ENCODE results near the gene OVAAL.
"Not testable (repeated sequence)": the region's sequence is repeated elsewhere in the genome, so short reads cannot be mapped to it uniquely, and the experiment has no call there.

The OVAAL gene

DNA sequence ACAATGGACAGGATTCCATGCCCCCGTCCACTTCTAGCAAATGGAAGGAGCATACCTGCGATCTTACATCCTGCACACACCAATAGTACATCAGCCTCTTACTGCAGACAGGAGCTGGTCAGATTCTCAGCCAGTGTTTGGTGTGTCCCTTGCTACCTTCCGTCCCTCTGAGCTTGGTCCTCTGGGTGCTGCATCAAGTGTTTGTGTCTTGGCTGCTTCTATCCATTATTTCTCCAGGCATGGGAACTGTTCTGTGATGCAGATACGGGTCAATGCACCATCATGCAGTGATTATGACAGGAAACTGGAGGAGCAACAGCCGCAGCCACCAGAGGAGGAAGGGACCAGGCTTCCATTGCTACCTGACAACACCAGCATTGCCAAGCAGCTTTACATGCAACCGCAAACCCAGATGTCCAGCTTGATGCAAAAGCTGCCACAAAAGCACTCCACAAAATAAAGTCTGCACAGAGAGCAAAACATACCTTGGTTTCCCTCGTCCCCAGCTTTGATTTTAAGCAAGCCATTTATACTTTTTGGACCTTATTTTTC, 21.9 kb upstream of the OVAAL start:
- Histone ChIP-seq H3K9me3 (ENCODE audit: control insufficient read depth, low read length) (no peaks in the 10 kb centered on the region), H3K4me3 (ENCODE audit: insufficient read depth, low read depth, low read length, poor library complexity, severe bottlenecking) (no peak overlapping the region), H3K27ac (ENCODE audit: insufficient read depth, low read length, poor library complexity, severe bottlenecking) (no peak overlapping the region), H3K36me3 (ENCODE audit: control insufficient read depth, insufficient read depth, low read length) (no peaks in the 10 kb centered on the region), H3K4me1 (ENCODE audit: control insufficient read depth, insufficient read depth, low read length, poor library complexity, severe bottlenecking) (no peaks in the 10 kb centered on the region), H3K27me3 (replicated peaks; ENCODE audit: control insufficient read depth, insufficient read depth, low read length, poor library complexity, severe bottlenecking) (no peaks in the 10 kb centered on the region)
- no peak for DNase-seq

DNA sequence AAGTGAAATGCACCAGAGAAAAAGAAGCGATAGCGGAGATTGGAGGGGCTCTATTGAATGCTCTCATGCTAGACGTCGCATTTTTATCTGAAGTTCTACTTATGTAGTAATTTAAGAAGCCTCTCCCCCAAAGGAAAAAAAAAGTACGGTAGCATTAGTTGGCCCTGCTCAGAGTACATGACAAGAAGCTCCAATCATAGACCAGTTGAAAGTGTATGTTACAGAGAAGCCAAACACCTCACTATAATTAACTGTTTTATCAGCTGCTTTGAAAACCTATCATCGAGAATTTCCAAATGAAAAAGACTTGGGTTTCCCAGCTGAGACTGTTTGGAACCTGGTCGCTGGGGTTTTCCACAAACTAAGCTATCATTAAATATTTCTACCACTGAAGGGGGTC, 19.6 kb upstream of the OVAAL start:
- Histone ChIP-seq H3K9me3 (ENCODE audit: control insufficient read depth, low read length) (no peaks in the 10 kb centered on the region), H3K27me3 (replicated peaks; ENCODE audit: control insufficient read depth, insufficient read depth, low read length, poor library complexity, severe bottlenecking) (no peaks in the 10 kb centered on the region), H3K36me3 (ENCODE audit: control insufficient read depth, insufficient read depth, low read length) (no peaks in the 10 kb centered on the region), H3K27ac (ENCODE audit: insufficient read depth, low read length, poor library complexity, severe bottlenecking) (no peak overlapping the region), H3K4me1 (ENCODE audit: control insufficient read depth, insufficient read depth, low read length, poor library complexity, severe bottlenecking) (no peaks in the 10 kb centered on the region), H3K4me3 (ENCODE audit: insufficient read depth, low read depth, low read length, poor library complexity, severe bottlenecking) (no peak overlapping the region)
- DNase-seq: no peak

DNA sequence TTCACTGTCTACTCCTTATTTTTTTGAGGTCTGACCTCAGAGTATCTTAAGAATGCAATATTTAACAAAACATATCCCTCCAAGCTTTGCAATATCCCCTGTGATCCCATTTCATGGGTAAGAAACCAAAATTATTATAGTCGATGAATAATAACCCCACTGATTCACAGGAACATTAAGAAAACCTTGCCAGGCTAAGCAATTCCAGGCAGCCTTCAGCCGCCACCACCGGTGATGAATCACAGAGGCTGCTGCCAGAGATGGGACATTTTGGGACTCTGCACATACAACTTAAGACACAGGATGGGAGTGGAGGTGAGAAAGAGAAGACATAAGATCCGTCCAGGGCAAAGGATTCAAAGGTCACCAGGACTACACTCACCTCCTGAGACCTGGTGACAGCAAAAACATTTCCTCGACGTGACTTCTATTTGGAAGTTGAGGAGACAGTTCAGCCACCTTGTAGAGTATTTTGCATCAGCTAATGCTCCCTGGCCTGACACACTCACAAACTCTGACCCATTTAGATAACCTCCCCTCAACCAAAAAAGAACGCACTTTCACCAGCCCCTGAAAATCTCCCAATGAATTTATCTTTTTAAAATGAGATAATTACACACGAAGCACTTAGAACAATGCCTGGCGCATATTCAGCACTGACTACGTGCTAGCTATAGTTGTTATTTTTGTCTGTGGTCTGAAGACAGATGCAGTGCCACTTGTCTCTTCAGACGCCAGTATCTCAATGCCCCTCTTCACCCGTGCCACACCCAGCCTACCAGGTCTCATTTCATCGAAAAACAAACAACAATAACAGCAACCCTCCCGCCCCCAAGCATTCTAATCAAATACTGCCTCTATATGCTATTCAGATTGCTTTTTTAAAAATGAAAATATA, 17.8 kb upstream of the OVAAL start:
- Histone ChIP-seq H3K36me3 (ENCODE audit: control insufficient read depth, insufficient read depth, low read length) (no peaks in the 10 kb centered on the region), H3K4me1 (ENCODE audit: control insufficient read depth, insufficient read depth, low read length, poor library complexity, severe bottlenecking) (no peaks in the 10 kb centered on the region), H3K27ac (ENCODE audit: insufficient read depth, low read length, poor library complexity, severe bottlenecking) (no peak overlapping the region), H3K4me3 (ENCODE audit: insufficient read depth, low read depth, low read length, poor library complexity, severe bottlenecking) (no peak overlapping the region), H3K9me3 (ENCODE audit: control insufficient read depth, low read length) (no peaks in the 10 kb centered on the region), H3K27me3 (replicated peaks; ENCODE audit: control insufficient read depth, insufficient read depth, low read length, poor library complexity, severe bottlenecking) (no peaks in the 10 kb centered on the region)
- DNase-seq: no peak

DNA sequence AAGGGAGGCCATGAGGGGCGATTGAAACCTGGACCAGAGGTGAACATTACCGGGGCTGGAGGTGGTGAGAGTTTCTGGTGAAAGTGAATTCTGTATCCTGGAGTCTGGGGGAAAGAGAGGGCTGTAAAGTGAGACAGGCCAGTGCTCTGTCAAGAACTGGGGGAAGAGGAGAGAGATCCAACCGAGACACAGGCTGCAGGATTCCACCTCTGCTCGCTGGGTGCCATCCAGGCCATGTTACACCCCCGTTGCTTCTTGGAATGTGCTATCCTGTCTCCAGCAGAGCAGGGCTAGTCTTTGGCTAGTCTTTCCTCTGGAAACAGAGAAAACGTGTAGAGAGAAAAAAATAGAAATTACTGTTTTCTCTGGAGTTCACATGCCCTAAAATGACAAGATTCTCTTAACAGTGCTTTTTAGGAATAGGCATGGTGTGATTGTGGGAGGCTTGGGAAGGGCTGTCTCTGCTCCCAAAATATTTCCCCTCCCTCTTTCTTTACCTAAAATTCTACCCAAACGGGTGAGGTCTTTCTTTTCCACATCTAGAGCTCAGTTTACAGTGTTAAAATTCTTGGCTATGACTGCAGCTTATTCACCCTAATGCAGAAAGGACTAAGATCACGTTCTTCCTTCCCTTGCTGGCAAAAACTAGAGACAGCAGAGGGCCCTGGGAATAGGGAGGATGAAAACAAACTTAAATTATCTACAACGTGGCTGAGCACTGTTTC, 16.5 kb upstream of the OVAAL start:
- no peak for DNase-seq

DNA sequence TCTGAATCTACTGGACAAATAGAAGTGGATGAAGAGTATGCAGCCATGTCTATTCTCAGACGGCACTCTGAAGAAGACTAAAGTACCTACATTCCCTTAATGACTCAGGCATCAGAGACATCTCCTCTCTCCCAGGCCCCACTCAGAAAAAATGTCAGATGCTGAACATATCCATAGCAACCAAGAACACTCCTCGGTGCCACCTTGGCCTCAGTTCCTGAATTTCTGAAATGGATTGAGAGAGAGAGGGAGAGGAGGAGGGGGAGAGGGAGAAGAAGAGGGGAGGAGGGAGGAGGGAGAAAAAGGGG, 16.0 kb upstream of the OVAAL start:
- Histone ChIP-seq H3K4me1 (ENCODE audit: control insufficient read depth, insufficient read depth, low read length, poor library complexity, severe bottlenecking) (no peaks in the 10 kb centered on the region), H3K36me3 (ENCODE audit: control insufficient read depth, insufficient read depth, low read length) (no peaks in the 10 kb centered on the region), H3K27ac (ENCODE audit: insufficient read depth, low read length, poor library complexity, severe bottlenecking) (no peak overlapping the region), H3K4me3 (ENCODE audit: insufficient read depth, low read depth, low read length, poor library complexity, severe bottlenecking) (no peak overlapping the region), H3K27me3 (replicated peaks; ENCODE audit: control insufficient read depth, insufficient read depth, low read length, poor library complexity, severe bottlenecking) (no peaks in the 10 kb centered on the region), H3K9me3 (ENCODE audit: control insufficient read depth, low read length) (no peaks in the 10 kb centered on the region)
- no peak for DNase-seq

More for the DNA sequence above, 16.5 kb upstream of the OVAAL start:
- Histone ChIP-seq H3K9me3 (ENCODE audit: control insufficient read depth, low read length) (no peaks in the 10 kb centered on the region), H3K27me3 (replicated peaks; ENCODE audit: control insufficient read depth, insufficient read depth, low read length, poor library complexity, severe bottlenecking) (no peaks in the 10 kb centered on the region), H3K4me3 (ENCODE audit: insufficient read depth, low read depth, low read length, poor library complexity, severe bottlenecking) (no peak overlapping the region), H3K27ac (ENCODE audit: insufficient read depth, low read length, poor library complexity, severe bottlenecking) (no peak overlapping the region), H3K36me3 (ENCODE audit: control insufficient read depth, insufficient read depth, low read length) (no peaks in the 10 kb centered on the region), H3K4me1 (ENCODE audit: control insufficient read depth, insufficient read depth, low read length, poor library complexity, severe bottlenecking) (no peaks in the 10 kb centered on the region)

DNA sequence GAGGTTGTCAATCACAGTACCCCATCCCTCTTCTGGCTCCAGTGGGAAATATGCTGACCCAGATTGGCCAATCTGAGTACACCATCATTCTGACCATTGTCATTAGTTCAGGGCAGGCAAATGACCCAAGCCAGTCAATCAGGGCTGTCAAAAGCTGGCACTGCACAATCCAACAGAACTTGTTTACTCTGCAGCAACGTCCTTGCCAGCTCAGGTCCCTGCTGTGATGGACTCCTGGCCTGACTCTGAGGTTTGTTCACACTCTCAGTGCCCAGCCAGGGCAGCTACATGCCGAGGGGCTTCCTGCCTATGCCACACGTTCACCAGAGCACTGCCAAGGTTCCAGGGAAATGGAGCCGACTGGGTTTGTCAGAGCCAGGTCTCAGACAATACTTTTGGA, 14.7 kb upstream of the OVAAL start:
- Histone ChIP-seq H3K4me3 (ENCODE audit: insufficient read depth, low read depth, low read length, poor library complexity, severe bottlenecking) (no peak overlapping the region), H3K27me3 (replicated peaks; ENCODE audit: control insufficient read depth, insufficient read depth, low read length, poor library complexity, severe bottlenecking) (no peaks in the 10 kb centered on the region), H3K4me1 (ENCODE audit: control insufficient read depth, insufficient read depth, low read length, poor library complexity, severe bottlenecking) (no peaks in the 10 kb centered on the region), H3K27ac (ENCODE audit: insufficient read depth, low read length, poor library complexity, severe bottlenecking) (no peak overlapping the region), H3K36me3 (ENCODE audit: control insufficient read depth, insufficient read depth, low read length) (no peaks in the 10 kb centered on the region), H3K9me3 (ENCODE audit: control insufficient read depth, low read length) (no peaks in the 10 kb centered on the region)
- no peak for DNase-seq

DNA sequence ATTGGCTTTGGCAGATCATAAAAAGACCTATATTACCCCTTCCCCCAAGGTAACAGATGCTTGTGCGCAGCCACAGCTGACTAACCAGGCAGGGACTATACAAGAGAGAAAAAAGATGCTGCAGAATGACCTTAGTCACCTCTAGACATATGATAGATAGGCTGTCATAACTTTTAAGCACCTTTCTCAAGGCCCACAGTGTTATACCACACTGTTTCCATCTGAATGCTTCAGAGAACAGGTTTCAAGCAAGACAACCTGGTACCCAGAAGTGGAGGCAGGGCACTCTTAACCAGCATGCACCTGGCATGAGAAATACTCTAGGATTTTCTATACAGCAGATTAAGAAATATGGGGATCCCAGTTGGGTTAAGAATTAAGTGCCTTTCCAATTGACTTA, 12.8 kb upstream of the OVAAL start:
- no peaks in the 10 kb centered on the region for H3K36me3 ChIP-seq (ENCODE audit: control insufficient read depth, insufficient read depth, low read length)
- no peak overlapping the region for H3K27ac ChIP-seq (ENCODE audit: insufficient read depth, low read length, poor library complexity, severe bottlenecking)
- no peak overlapping the region for H3K4me3 ChIP-seq (ENCODE audit: insufficient read depth, low read depth, low read length, poor library complexity, severe bottlenecking)
- H3K9me3 ChIP-seq (ENCODE audit: control insufficient read depth, low read length): no peaks in the 10 kb centered on the region
- no peak for DNase-seq
- no peaks in the 10 kb centered on the region for H3K27me3 ChIP-seq (replicated peaks; ENCODE audit: control insufficient read depth, insufficient read depth, low read length, poor library complexity, severe bottlenecking)
- H3K4me1 ChIP-seq (ENCODE audit: control insufficient read depth, insufficient read depth, low read length, poor library complexity, severe bottlenecking): no peaks in the 10 kb centered on the region

DNA sequence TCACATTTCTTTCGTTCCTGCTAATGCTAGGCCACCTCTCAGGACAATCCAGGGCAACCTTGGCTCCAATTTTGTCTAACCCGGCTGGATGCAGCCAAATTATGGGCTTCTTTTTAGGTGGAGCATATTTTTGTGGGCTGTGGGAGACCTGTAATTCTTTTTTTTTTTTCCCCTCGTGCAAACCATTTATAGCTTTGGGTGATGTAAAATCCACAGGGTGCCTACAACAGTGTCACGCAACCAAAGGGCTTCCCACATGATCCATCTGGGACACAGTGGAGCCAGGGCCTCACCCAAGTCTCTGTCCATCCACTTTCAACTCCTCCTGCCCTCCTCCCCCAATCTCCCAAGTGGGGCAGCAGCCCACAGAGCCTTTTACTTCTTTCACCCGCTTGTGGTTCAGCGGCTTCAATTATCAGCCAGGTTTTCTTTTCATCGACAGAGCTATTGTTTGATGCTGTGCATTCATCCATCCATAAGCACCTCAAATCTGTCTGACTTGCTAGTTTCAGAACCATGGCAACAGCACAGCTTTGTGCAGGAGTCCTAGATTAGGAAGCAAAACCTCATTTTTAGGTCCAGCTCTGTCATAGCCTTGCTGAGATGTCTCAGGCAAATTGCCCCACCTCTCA, 10.0 kb upstream of the OVAAL start:
- H3K36me3 ChIP-seq (ENCODE audit: control insufficient read depth, insufficient read depth, low read length): no peaks in the 10 kb centered on the region
- H3K27ac ChIP-seq (ENCODE audit: insufficient read depth, low read length, poor library complexity, severe bottlenecking): no peak overlapping the region
- no peaks in the 10 kb centered on the region for H3K4me1 ChIP-seq (ENCODE audit: control insufficient read depth, insufficient read depth, low read length, poor library complexity, severe bottlenecking)
- H3K4me3 ChIP-seq (ENCODE audit: insufficient read depth, low read depth, low read length, poor library complexity, severe bottlenecking): no peak overlapping the region
- no peak for DNase-seq
- H3K9me3 ChIP-seq (ENCODE audit: control insufficient read depth, low read length): no peaks in the 10 kb centered on the region
- no peaks in the 10 kb centered on the region for H3K27me3 ChIP-seq (replicated peaks; ENCODE audit: control insufficient read depth, insufficient read depth, low read length, poor library complexity, severe bottlenecking)

DNA sequence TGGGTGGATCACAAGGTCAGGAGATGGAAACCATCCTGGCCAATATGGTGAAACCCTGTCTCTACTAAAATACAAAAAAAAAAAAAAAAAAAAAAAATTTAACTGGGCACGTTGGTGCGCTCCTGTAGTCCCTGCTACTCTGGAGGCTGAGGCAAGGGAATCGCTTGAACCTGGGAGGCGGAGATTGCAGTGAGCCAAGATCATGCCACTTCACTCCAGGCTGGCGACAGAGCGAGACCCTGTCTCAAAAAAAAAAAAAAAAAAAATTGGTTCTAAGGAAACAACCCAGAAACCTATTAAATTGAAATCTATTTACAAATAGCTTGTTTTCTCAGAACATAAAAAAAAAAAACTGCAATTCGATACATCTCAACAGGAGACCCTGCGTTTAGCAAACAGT, 9.0 kb upstream of the OVAAL start:
- H3K4me1 ChIP-seq (ENCODE audit: control insufficient read depth, insufficient read depth, low read length, poor library complexity, severe bottlenecking); DNase-seq; H3K36me3 ChIP-seq (ENCODE audit: control insufficient read depth, insufficient read depth, low read length); H3K27me3 ChIP-seq (replicated peaks; ENCODE audit: control insufficient read depth, insufficient read depth, low read length, poor library complexity, severe bottlenecking); H3K9me3 ChIP-seq (ENCODE audit: control insufficient read depth, low read length); H3K4me3 ChIP-seq (ENCODE audit: insufficient read depth, low read depth, low read length, poor library complexity, severe bottlenecking); H3K27ac ChIP-seq (ENCODE audit: insufficient read depth, low read length, poor library complexity, severe bottlenecking): not testable (repeated sequence)

DNA sequence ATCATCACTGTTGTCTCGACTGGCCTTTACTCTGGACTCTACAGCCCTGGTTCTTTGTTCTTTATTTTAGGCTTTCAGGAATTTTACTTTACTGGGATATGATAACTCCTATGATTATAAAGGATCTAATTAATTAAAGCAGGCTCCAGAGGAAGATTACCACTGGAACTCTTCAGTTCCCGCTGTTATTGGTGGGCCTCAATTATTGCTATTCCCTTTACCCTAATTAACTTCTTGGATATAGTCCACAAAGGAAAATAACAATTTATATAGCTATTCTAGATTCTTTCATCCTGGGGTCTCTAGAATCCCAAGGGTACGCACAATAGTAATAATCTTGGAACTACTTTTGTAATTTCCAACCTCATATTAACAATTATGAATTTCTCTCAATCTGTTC, 8.5 kb upstream of the OVAAL start:
- Histone ChIP-seq H3K27me3 (replicated peaks; ENCODE audit: control insufficient read depth, insufficient read depth, low read length, poor library complexity, severe bottlenecking) (no peaks in the 10 kb centered on the region), H3K4me3 (ENCODE audit: insufficient read depth, low read depth, low read length, poor library complexity, severe bottlenecking) (no peak overlapping the region), H3K4me1 (ENCODE audit: control insufficient read depth, insufficient read depth, low read length, poor library complexity, severe bottlenecking) (no peaks in the 10 kb centered on the region), H3K27ac (ENCODE audit: insufficient read depth, low read length, poor library complexity, severe bottlenecking) (no peak overlapping the region), H3K36me3 (ENCODE audit: control insufficient read depth, insufficient read depth, low read length) (no peaks in the 10 kb centered on the region), H3K9me3 (ENCODE audit: control insufficient read depth, low read length) (no peaks in the 10 kb centered on the region)
- DNase-seq: no peak

Measured in effector memory CD4-positive, alpha-beta T cell (primary cell).